ENCODE data around the gene CLDND1.

Gene CLDND1

DNA sequence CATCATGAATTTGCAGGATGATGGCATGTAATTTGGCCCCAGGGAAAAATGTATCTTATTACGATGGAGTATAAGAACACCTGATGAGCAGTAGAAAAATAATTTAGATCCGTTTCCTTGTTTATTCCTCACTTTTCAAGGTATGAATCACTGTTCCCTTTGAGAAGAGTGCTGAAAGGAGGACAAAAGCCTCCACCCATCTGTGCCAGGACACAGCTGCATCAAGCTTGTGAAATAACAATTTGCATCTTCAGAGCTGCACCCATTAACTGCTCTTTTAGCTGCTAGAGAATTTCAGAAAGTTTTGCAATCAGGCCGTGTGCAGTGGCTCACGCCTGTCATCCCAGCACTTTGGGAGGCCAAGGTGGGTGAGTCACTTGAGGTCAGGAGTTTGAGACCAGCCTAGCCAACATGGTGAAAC is 9.6 kb downstream of the CLDND1 start:
- peaks cover 13% of the 10 kb centered on the region; the same call in 1 of the 2 replicates for H3K36me3 ChIP-seq (ENCODE audit: insufficient read depth, low read length)

DNA sequence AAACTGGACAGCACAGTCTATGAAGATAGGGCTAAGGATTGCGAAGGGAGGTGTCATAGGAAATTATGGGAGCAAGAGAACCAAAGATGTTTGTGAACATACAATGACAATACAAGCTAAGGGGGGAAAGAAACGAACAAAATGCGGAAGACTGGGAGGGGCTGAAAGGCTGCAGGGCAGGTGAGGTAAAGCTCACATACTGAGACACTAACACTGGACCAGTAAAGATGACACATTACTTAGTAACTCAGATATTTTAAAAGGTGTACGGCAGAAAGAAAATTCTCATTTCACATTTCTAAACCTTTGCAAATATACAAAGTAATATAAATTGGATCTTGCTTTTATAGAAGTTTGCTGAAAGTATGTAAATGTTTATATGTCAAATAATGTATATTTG is 10.1 kb downstream of the CLDND1 start:
- H3K4me3 ChIP-seq (ENCODE audit: low read depth, low read length), result no peak overlapping the region
- no peak overlapping the region for H3K27ac ChIP-seq (ENCODE audit: low read depth, low read length)
- H3K36me3 ChIP-seq (ENCODE audit: insufficient read depth, low read length), result peaks cover 13% of the 10 kb centered on the region; the same call in 1 of the 2 replicates
- no peaks in the 10 kb centered on the region for H3K79me2 ChIP-seq (ENCODE audit: control insufficient read depth, insufficient read depth, low read length, unreplicated experiment)
- H2AFZ ChIP-seq (ENCODE audit: low read length, unreplicated experiment), result no peak overlapping the region
- no peaks in the 10 kb centered on the region for H3K27me3 ChIP-seq (ENCODE audit: insufficient read depth, low read length)
- peaks cover 15% of the 10 kb centered on the region for H3K4me1 ChIP-seq (ENCODE audit: control insufficient read depth, insufficient read depth, low read length, unreplicated experiment)

More for the DNA sequence above, 9.6 kb downstream of the CLDND1 start:
- Histone ChIP-seq H2AFZ (ENCODE audit: low read length, unreplicated experiment) (no peak overlapping the region), H3K27ac (ENCODE audit: low read depth, low read length) (no peak overlapping the region), H3K79me2 (ENCODE audit: control insufficient read depth, insufficient read depth, low read length, unreplicated experiment) (no peaks in the 10 kb centered on the region), H3K27me3 (ENCODE audit: insufficient read depth, low read length) (no peaks in the 10 kb centered on the region), H3K4me3 (ENCODE audit: low read depth, low read length) (no peak overlapping the region), H3K4me1 (ENCODE audit: control insufficient read depth, insufficient read depth, low read length, unreplicated experiment) (peaks cover 15% of the 10 kb centered on the region)

DNA sequence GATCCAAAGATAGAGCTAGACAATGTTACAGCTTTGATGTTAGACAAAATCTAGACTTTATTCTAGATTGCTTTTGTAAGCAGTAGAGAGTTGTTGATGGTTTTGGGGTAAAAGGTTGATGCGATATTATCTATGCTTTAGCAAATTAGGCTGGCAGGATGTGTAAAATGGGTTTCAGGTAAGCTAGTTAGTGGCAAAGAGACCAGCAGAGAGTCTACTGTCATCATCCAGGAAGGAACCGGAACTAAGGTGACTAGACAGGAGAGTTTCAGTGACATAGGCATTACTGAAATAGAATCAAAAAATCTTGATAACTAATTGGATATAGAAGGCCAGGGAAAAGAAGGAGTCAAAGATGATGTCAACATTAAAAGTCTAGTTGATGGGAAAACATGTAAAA is 14.1 kb downstream of the CLDND1 start:
- Histone ChIP-seq H3K27ac (ENCODE audit: low read depth, low read length) (no peak overlapping the region), H3K79me2 (ENCODE audit: control insufficient read depth, insufficient read depth, low read length, unreplicated experiment) (no peaks in the 10 kb centered on the region), H3K36me3 (ENCODE audit: insufficient read depth, low read length) (no peaks in the 10 kb centered on the region), H3K27me3 (ENCODE audit: insufficient read depth, low read length) (no peaks in the 10 kb centered on the region), H2AFZ (ENCODE audit: low read length, unreplicated experiment) (no peak overlapping the region), H3K4me3 (ENCODE audit: low read depth, low read length) (no peak overlapping the region), H3K4me1 (ENCODE audit: control insufficient read depth, insufficient read depth, low read length, unreplicated experiment) (peaks cover 8% of the 10 kb centered on the region)

DNA sequence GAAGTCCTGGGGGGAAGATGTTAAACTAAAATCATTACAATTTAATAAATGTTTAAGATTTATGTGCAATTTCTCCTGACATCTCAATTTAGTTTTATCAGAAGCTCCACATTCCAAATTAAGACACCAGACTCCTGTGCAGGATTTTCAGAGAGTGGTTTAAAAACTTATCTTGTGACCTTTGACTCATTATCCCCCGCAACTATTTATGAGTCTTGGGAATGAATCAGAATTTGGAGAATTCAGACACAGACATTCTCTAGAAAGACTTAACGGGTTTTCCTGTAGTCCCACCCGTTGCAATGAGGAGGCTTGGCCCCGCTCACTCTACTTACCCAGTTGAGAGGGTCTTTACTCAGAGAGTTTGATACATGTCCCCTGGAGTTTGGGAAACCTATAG is 18.2 kb downstream of the CLDND1 start:
- H3K27me3 ChIP-seq (ENCODE audit: insufficient read depth, low read length), result peaks cover 5% of the 10 kb centered on the region; the same call in 1 of the 2 replicates
- H3K4me1 ChIP-seq (ENCODE audit: control insufficient read depth, insufficient read depth, low read length, unreplicated experiment), result no peaks in the 10 kb centered on the region
- H3K4me3 ChIP-seq (ENCODE audit: low read depth, low read length), result no peak overlapping the region
- no peak overlapping the region for H3K27ac ChIP-seq (ENCODE audit: low read depth, low read length)
- no peak overlapping the region for H2AFZ ChIP-seq (ENCODE audit: low read length, unreplicated experiment)
- no peaks in the 10 kb centered on the region for H3K79me2 ChIP-seq (ENCODE audit: control insufficient read depth, insufficient read depth, low read length, unreplicated experiment)
- H3K36me3 ChIP-seq (ENCODE audit: insufficient read depth, low read length), result no peaks in the 10 kb centered on the region

DNA sequence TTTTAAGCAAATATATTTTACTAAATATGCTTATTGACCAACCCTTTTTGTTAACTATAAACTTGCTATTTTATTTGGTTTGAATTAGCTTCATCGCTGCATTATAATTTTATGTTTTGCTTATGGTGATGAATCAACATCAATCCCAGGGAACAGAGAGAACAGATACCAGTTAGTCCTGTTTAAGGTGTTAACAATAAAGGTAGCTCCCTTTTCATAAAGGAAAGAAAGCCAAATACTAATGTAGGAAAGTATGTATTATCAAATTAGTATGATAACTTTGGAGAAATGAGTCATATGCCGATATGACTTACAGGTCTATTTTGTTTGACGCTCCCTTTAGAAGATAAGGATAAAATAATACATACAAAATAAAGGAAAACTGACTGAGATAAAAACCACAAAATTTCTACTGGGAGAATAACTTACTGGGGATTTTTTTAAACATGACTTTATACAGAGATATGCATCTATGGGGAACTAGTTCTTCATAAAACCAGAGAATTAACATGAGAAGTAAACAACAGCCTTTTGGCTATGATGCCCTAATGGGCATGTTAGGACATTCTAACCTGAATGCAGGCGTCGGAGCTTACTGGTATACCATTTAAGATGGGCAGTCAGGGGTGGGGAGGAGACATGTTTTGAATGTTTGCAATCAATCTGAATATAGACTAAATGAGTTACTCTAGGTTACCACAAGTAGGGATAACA is 20.7 kb downstream of the CLDND1 start:
- Histone ChIP-seq H3K4me1 (ENCODE audit: control insufficient read depth, insufficient read depth, low read length, unreplicated experiment) (no peaks in the 10 kb centered on the region), H3K79me2 (ENCODE audit: control insufficient read depth, insufficient read depth, low read length, unreplicated experiment) (no peaks in the 10 kb centered on the region), H3K36me3 (ENCODE audit: insufficient read depth, low read length) (no peaks in the 10 kb centered on the region), H3K27me3 (ENCODE audit: insufficient read depth, low read length) (peaks cover 16% of the 10 kb centered on the region), H3K27ac (ENCODE audit: low read depth, low read length) (no peak overlapping the region), H2AFZ (ENCODE audit: low read length, unreplicated experiment) (no peak overlapping the region), H3K4me3 (ENCODE audit: low read depth, low read length) (no peak overlapping the region)

DNA sequence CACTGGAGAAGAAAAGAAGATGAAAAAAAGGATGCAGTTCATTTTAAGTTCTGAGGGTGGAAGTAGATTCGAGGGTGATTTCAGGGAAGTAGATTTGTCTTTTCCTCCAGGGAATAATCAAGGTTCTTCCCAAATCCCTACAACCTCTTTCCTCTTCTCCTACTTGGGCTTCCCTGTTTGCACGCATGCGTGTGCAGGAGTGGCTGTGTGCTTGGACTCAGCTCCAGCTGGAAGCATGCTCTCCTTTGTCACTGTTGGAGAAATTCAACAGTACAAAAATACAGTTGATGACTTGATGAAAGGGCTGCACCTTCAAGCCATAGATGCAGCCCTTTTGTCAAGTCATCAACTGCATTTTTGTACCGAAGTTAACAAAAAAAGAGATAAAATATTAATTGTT is 21.4 kb downstream of the CLDND1 start:
- Histone ChIP-seq H3K4me1 (ENCODE audit: control insufficient read depth, insufficient read depth, low read length, unreplicated experiment) (no peaks in the 10 kb centered on the region), H2AFZ (ENCODE audit: low read length, unreplicated experiment) (no peak overlapping the region), H3K4me3 (ENCODE audit: low read depth, low read length) (no peak overlapping the region), H3K27ac (ENCODE audit: low read depth, low read length) (no peak overlapping the region), H3K36me3 (ENCODE audit: insufficient read depth, low read length) (no peaks in the 10 kb centered on the region), H3K27me3 (ENCODE audit: insufficient read depth, low read length) (peaks cover 19% of the 10 kb centered on the region), H3K79me2 (ENCODE audit: control insufficient read depth, insufficient read depth, low read length, unreplicated experiment) (no peaks in the 10 kb centered on the region)

DNA sequence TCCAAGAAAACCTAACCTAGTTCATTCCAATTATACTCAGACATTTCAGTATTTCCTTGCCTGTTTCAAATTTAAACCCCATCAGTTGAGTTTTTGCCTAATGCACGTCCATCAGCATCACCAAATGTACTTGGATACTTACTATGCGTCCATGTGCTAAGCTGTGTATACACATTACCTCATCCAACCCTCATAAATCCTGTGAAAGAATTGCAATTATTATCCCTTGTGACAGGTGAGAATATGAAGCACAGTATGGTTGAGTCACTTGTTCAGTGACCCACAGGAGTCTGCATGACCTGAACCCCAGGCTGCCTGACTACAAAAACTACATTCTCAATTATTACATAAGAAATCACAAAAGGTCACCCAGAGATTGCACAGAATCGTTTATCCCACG is 22.7 kb downstream of the CLDND1 start:
- H3K27me3 ChIP-seq (ENCODE audit: insufficient read depth, low read length), result peaks cover 27% of the 10 kb centered on the region
- H3K4me3 ChIP-seq (ENCODE audit: low read depth, low read length), result no peak overlapping the region
- H2AFZ ChIP-seq (ENCODE audit: low read length, unreplicated experiment), result no peak overlapping the region
- H3K27ac ChIP-seq (ENCODE audit: low read depth, low read length), result no peak overlapping the region
- no peaks in the 10 kb centered on the region for H3K36me3 ChIP-seq (ENCODE audit: insufficient read depth, low read length)
- H3K79me2 ChIP-seq (ENCODE audit: control insufficient read depth, insufficient read depth, low read length, unreplicated experiment), result no peaks in the 10 kb centered on the region
- H3K4me1 ChIP-seq (ENCODE audit: control insufficient read depth, insufficient read depth, low read length, unreplicated experiment), result no peaks in the 10 kb centered on the region

DNA sequence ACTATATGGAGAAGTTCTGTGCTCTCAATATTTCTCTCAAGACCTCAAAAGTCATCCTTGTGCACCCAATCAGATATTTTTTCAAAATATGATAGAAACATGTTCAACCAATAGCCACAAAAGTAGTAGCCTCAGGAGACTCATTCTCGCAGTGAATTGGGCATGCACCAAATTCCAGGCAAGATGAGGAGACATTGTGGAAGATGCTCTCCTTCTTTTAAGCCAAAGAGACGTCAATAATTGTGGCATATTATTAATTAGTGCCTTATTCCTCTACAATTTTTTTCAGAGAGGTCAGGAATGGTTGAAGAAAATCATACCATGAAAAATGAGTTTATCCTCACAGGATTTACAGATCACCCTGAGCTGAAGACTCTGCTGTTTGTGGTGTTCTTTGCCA is 25.3 kb downstream of the CLDND1 start, which contains the start of gene OR5K2:
Gene OR5K2, plus strand, starts transcription at position 301 of the 400 bp plus-strand sequence. Its CDS starts 0 bp downstream, at position 301.
- Histone ChIP-seq H3K79me2 (ENCODE audit: control insufficient read depth, insufficient read depth, low read length, unreplicated experiment) (no peaks in the 10 kb centered on the region), H3K4me1 (ENCODE audit: control insufficient read depth, insufficient read depth, low read length, unreplicated experiment) (no peaks in the 10 kb centered on the region), H3K36me3 (ENCODE audit: insufficient read depth, low read length) (no peaks in the 10 kb centered on the region), H3K4me3 (ENCODE audit: low read depth, low read length) (no peak within 1 kb of the TSS), H3K27ac (ENCODE audit: low read depth, low read length) (no peak within 1 kb of the TSS), H2AFZ (ENCODE audit: low read length, unreplicated experiment) (no peak within 1 kb of the TSS), H3K27me3 (ENCODE audit: insufficient read depth, low read length) (peaks cover 36% of the 10 kb centered on the region)

DNA sequence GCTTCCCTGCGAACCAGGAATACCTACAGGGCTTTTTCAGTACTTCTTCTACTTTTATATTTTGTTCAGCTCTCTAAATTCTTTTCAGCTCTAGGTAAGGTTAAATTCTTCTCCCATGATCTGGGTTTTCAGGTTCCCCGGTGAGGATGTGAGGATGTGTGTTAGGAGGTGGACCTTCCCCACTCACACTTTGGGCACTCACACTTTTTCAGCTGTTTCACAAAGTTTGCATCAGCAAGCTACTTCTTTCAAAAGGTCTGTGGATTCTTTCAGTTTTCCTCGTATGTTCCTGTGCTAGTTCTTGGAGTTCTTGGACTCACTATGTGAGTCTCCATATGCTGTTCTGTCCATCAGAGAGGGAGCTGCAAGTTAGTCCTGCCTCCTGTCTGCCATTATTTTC is 39.1 kb downstream of the CLDND1 start:
- Histone ChIP-seq H3K4me1 (ENCODE audit: control insufficient read depth, insufficient read depth, low read length, unreplicated experiment) (no peaks in the 10 kb centered on the region), H2AFZ (ENCODE audit: low read length, unreplicated experiment) (no peak overlapping the region), H3K79me2 (ENCODE audit: control insufficient read depth, insufficient read depth, low read length, unreplicated experiment) (no peaks in the 10 kb centered on the region), H3K36me3 (ENCODE audit: insufficient read depth, low read length) (no peaks in the 10 kb centered on the region), H3K27me3 (ENCODE audit: insufficient read depth, low read length) (peaks cover 25% of the 10 kb centered on the region; the same call in 1 of the 2 replicates), H3K4me3 (ENCODE audit: low read depth, low read length) (no peak overlapping the region), H3K27ac (ENCODE audit: low read depth, low read length) (no peak overlapping the region)

DNA sequence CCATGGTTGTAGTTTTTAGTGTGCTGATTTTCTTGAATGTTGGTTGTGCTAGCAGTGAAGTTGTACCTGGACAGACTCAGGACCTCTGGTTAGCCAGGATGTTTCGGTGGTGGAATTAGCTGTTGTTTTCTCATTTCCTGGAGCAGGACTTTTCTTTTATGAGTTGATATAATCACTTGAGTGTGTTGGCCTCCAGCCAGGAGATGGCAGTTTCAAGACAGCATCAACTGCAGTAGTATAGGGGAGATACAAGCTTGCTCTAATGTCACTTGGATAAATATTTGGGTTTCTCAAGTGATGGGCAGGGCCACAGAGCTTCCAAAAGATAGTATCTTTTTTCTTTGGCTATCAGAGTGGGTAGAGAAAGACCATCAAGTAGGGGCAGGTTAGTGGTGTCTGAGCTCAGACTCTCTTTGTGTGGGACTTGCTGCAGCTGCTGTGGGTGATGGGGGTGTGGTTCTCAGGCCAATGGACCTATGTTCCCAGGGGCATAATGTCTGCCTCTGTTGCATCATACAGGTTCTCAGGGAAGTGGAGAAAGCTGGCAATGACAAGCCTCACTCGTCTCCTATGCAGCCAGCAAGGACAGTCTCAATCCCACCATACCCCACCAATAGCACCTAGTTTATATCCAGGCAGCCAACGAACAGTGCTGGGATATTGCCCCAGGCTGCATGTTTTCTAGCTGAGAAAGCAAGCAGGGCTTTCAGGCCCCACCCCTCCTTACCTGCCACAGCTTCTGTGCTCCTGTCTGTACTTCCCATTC is 39.8 kb downstream of the CLDND1 start:
- H2AFZ ChIP-seq (ENCODE audit: low read length, unreplicated experiment), result no peak overlapping the region
- H3K4me3 ChIP-seq (ENCODE audit: low read depth, low read length), result no peak overlapping the region
- H3K79me2 ChIP-seq (ENCODE audit: control insufficient read depth, insufficient read depth, low read length, unreplicated experiment), result no peaks in the 10 kb centered on the region
- no peaks in the 10 kb centered on the region for H3K36me3 ChIP-seq (ENCODE audit: insufficient read depth, low read length)
- no peak overlapping the region for H3K27ac ChIP-seq (ENCODE audit: low read depth, low read length)
- H3K4me1 ChIP-seq (ENCODE audit: control insufficient read depth, insufficient read depth, low read length, unreplicated experiment), result no peaks in the 10 kb centered on the region
- peaks cover 25% of the 10 kb centered on the region; the same call in 1 of the 2 replicates for H3K27me3 ChIP-seq (ENCODE audit: insufficient read depth, low read length)

Data from ACC112 (cell line).